Loucy (cell line): ENCODE results near the gene FLVCR2.

Source experiments
- EZH2phosphoT487 ChIP-seq: fragments of 200-600 bp; IDR thresholded peaks from 2 replicates; pipeline ENCODE4 v1.6.1; 2018; ENCODE audit warnings: antibody characterized with exemption, mild to moderate bottlenecking, moderate library complexity, borderline replicate concordance
- TF ChIP-seq, protein P1 (sequence below): fragments of 200-600 bp; sonication (generic); conservative IDR thresholded peaks from 2 replicates; pipeline ENCODE4 v1.5.1; 2014; ENCODE audit warnings: mild to moderate bottlenecking, antibody characterized with exemption, low read length

DNA sequence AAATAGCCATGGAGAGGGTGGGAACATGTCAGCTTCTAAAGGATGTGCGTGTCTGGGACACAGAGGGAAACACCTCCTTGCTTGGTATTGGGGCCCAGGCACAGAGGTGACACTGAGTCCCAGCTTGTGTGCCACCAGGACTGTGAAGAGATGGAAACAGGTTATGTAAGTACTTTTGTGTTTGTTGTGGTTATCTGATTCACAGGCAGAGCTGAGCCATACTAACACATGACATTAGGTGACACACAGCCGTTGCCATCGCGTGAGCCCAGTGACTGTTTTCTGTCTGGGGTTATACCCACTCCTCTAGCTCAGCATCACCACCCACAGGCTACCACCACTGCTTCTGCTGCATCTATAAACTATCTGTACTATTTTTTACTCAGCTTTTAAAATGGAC is 12.1 kb upstream of the FLVCR2 start:
- TF ChIP-seq, protein P1, sequence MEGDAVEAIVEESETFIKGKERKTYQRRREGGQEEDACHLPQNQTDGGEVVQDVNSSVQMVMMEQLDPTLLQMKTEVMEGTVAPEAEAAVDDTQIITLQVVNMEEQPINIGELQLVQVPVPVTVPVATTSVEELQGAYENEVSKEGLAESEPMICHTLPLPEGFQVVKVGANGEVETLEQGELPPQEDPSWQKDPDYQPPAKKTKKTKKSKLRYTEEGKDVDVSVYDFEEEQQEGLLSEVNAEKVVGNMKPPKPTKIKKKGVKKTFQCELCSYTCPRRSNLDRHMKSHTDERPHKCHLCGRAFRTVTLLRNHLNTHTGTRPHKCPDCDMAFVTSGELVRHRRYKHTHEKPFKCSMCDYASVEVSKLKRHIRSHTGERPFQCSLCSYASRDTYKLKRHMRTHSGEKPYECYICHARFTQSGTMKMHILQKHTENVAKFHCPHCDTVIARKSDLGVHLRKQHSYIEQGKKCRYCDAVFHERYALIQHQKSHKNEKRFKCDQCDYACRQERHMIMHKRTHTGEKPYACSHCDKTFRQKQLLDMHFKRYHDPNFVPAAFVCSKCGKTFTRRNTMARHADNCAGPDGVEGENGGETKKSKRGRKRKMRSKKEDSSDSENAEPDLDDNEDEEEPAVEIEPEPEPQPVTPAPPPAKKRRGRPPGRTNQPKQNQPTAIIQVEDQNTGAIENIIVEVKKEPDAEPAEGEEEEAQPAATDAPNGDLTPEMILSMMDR, result no peak; the same call in 1 of the 2 replicates
- no peak for TF ChIP-seq EZH2phosphoT487
